ENCODE results near the gene NUP214.
"Not testable (repeated sequence)": the region's sequence is repeated elsewhere in the genome, so short reads cannot be mapped to it uniquely, and the experiment has no call there.

Gene NUP214

GRCh38 chr9:131260751-131261452 is 135.5 kb downstream of the NUP214 start:
- DNase-seq (ENCODE audit: extremely low read depth, low read depth) = no peak
- TF ChIP-seq CTCF (IDR thresholded peaks at IDR 0.05; ENCODE audit: low read depth, low read length) = no peak

- no peak for DNase-seq (ENCODE audit: extremely low read depth, low read depth)
- no peak for TF ChIP-seq CTCF (IDR thresholded peaks at IDR 0.05; ENCODE audit: low read depth, low read length)
Measured at GRCh38 chr9:131262327-131263032, 137.1 kb downstream of the NUP214 start.

- not testable (repeated sequence) for DNase-seq (ENCODE audit: extremely low read depth, low read depth)
Measured at GRCh38 chr9:131263033-131263343, 137.6 kb downstream of the NUP214 start.

- no peak for TF ChIP-seq CTCF (IDR thresholded peaks at IDR 0.05; ENCODE audit: low read depth, low read length)
- no peak for DNase-seq (ENCODE audit: extremely low read depth, low read depth)
Measured at GRCh38 chr9:131263701-131264100, 138.3 kb downstream of the NUP214 start.

GRCh38 chr9:131264231-131264630 is 138.8 kb downstream of the NUP214 start:
- DNase-seq (ENCODE audit: extremely low read depth, low read depth) = no peak
- TF ChIP-seq CTCF (IDR thresholded peaks at IDR 0.05; ENCODE audit: low read depth, low read length) = no peak

GRCh38 chr9:131266266-131267229 is 141.2 kb downstream of the NUP214 start:
- TF ChIP-seq CTCF (IDR thresholded peaks at IDR 0.05; ENCODE audit: low read depth, low read length) = no peak
- no peak for DNase-seq (ENCODE audit: extremely low read depth, low read depth)

GRCh38 chr9:131270171-131271015 is 145.0 kb downstream of the NUP214 start:
- TF ChIP-seq CTCF (IDR thresholded peaks at IDR 0.05; ENCODE audit: low read depth, low read length) = no peak
- no peak for DNase-seq (ENCODE audit: extremely low read depth, low read depth)

GRCh38 chr9:131271016-131271273 is 145.6 kb downstream of the NUP214 start:
- DNase-seq (ENCODE audit: extremely low read depth, low read depth) = not testable (repeated sequence)
